Measurements from ENCODE around the gene PCDHGA5.
"Not testable (repeated sequence)": the region's sequence is repeated elsewhere in the genome, so short reads cannot be mapped to it uniquely, and the experiment has no call there.

DNA sequence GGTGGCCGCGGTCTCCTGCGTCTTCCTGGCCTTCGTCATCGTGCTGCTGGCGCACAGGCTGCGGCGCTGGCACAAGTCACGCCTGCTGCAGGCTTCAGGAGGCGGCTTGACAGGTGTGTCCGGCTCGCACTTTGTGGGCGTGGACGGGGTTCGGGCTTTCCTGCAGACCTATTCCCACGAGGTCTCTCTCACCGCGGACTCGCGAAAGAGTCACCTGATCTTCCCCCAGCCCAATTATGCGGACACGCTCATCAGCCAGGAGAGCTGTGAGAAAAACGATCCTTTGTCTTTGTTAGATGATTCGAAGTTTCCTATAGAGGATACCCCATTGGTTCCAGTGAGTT lies 51.3 kb downstream of the PCDHGA5 start:
- TF ChIP-seq, protein P1, sequence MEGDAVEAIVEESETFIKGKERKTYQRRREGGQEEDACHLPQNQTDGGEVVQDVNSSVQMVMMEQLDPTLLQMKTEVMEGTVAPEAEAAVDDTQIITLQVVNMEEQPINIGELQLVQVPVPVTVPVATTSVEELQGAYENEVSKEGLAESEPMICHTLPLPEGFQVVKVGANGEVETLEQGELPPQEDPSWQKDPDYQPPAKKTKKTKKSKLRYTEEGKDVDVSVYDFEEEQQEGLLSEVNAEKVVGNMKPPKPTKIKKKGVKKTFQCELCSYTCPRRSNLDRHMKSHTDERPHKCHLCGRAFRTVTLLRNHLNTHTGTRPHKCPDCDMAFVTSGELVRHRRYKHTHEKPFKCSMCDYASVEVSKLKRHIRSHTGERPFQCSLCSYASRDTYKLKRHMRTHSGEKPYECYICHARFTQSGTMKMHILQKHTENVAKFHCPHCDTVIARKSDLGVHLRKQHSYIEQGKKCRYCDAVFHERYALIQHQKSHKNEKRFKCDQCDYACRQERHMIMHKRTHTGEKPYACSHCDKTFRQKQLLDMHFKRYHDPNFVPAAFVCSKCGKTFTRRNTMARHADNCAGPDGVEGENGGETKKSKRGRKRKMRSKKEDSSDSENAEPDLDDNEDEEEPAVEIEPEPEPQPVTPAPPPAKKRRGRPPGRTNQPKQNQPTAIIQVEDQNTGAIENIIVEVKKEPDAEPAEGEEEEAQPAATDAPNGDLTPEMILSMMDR (IDR thresholded peaks at IDR 0.05; ENCODE audit: low read depth, low read length, poor library complexity, severe bottlenecking), result not testable (repeated sequence)
- TF ChIP-seq EZH2phosphoT487 (IDR thresholded peaks at IDR 0.05; ENCODE audit: borderline replicate concordance, low read length), result not testable (repeated sequence)

All from DOHH2 (cell line).